Right cardiac atrium (tissue), 5 donors: ENCODE data around the gene EMCN. TPM values are rescaled to one million over a fixed set of nuclear protein-coding genes. Genes with fewer than 3 reads are reported as not detected.

Experiments
- ATAC-seq, 2 donors: fragments of 200-7000 bp; cut with Tn5 transposase; one replicate each; pipeline versions ENCODE4 v1.8.0 to v1.9.1; 2020; ENCODE audit warnings: moderate library complexity in 2 of 2, mild to moderate bottlenecking in 1 of 2
- DNase-seq, 3 donors: peaks; one replicate each; pipeline ENCODE4 v3.0.0-alpha.2; 2020
- H3K27ac ChIP-seq: one replicate; pipeline ENCODE4 v1.5.1; 2013; ENCODE audit warnings: mild to moderate bottlenecking, low read length, control low read depth, moderate library complexity
- H3K27me3 ChIP-seq: one replicate; pipeline ENCODE4 v1.6.1; 2013; ENCODE audit not compliant: control insufficient read depth, insufficient read depth
- H3K4me1 ChIP-seq: one replicate; pipeline ENCODE4 v1.6.1; 2013; ENCODE audit warnings: low read length; ENCODE audit not compliant: control insufficient read depth, insufficient read depth
- H3K4me3 ChIP-seq: one replicate; pipeline ENCODE4 v1.5.1; 2013; ENCODE audit warnings: low read length, control low read depth
- H3K9me3 ChIP-seq: one replicate; pipeline ENCODE4 v1.6.1; 2013; ENCODE audit warnings: low read length; ENCODE audit not compliant: control insufficient read depth
- WGBS: extraction: QIAGEN DNeasy Blood & Tissue Kit; methylation state at CpG from one replicate; pipeline ENCODE4 v1.1.7; 2013; 5-methylcytosine and 5-hydroxymethylcytosine counted together
- intact Hi-C, 4 donors: fragments of 100-400 bp; cut with DNase I; formaldehyde crosslinking; loops; one replicate each; pipeline versions ENCODE4 v1.11.0 to v1.14.0; 2022 to 2023
- polyA plus RNA-seq: library from polyadenylated mRNA; stranded (reverse); fragments of 200-250 nt; gene quantifications from one replicate; pipeline ENCODE4 v1.2.3, GENCODE V29; 2013
- total RNA-seq, 4 donors: library from RNA; stranded (reverse); fragmentation: NEBNext Ultra II Directional; extraction: Animal tissue kit (Norgen Biotek cat#: 25700); gene quantifications; one replicate each; pipeline ENCODE4 v1.2.1, GENCODE V29; 2021
- donor health status: healthy with polysubstance abuse.
- donor health status: DM: no; HTN: yes; CAD: no.
- donor health status: DM: no; HTN: no; CAD: no.
- donor health status: DM: no; HTN: yes; CAD: no; lungs with severe emphysema.
- donor health status: DM: yes; HTN: yes; CAD: no.

EMCN gene
- total and polyA plus RNA-seq, 5 donors: 21.8 to 44.9 (median 41.3) TPM

GRCh38 chr4:100493756-100494155 lies 24.1 kb downstream of the EMCN start:
- Histone ChIP-seq H3K4me1 (no peaks in the 10 kb centered on the region), H3K9me3 (no peaks in the 10 kb centered on the region), H3K27ac (no peak overlapping the region), H3K4me3 (no peak overlapping the region), H3K27me3 (no peaks in the 10 kb centered on the region)
- ATAC-seq (no peak), DNase-seq (no peak)
- intact Hi-C loops: no loop called here

- no peaks in the 10 kb centered on the region for H3K9me3 ChIP-seq
- no peak for DNase-seq
- no peak for ATAC-seq
Measured at GRCh38 chr4:100492129-100492528, 25.7 kb downstream of the EMCN start.

GRCh38 chr4:100489305-100489704 lies 28.5 kb downstream of the EMCN start:
- ATAC-seq (no peak), DNase-seq (no peak)
- H3K4me3 ChIP-seq: no peak overlapping the region
- H3K4me1 ChIP-seq: no peaks in the 10 kb centered on the region
- intact Hi-C loops: no loop called here
- H3K27me3 ChIP-seq: no peaks in the 10 kb centered on the region
- no peaks in the 10 kb centered on the region for H3K9me3 ChIP-seq
- no peak overlapping the region for H3K27ac ChIP-seq

More at GRCh38 chr4:100492129-100492528, 25.7 kb downstream of the EMCN start:
- H3K27me3 ChIP-seq: no peaks in the 10 kb centered on the region
- H3K4me3 ChIP-seq: no peak overlapping the region
- no peaks in the 10 kb centered on the region for H3K4me1 ChIP-seq
- intact Hi-C loops: no loop called here
- H3K27ac ChIP-seq: no peak overlapping the region

- H3K4me1 ChIP-seq: no peaks in the 10 kb centered on the region
- H3K4me3 ChIP-seq: no peak overlapping the region
- no peaks in the 10 kb centered on the region for H3K9me3 ChIP-seq
- ATAC-seq (no peak), DNase-seq (peak in 1 of 3 donors; percentile 12)
- 93% methylated on average over 3 of the region's 3 CpGs for WGBS
- intact Hi-C loops: no loop called here
- H3K27me3 ChIP-seq: no peaks in the 10 kb centered on the region
- no peak overlapping the region for H3K27ac ChIP-seq
Measured at GRCh38 chr4:100486496-100486895, 31.3 kb downstream of the EMCN start.

- Histone ChIP-seq H3K9me3 (no peaks in the 10 kb centered on the region), H3K4me3 (no peak overlapping the region), H3K27ac (no peak overlapping the region), H3K4me1 (no peaks in the 10 kb centered on the region), H3K27me3 (no peaks in the 10 kb centered on the region)
- DNase-seq: no peak
- WGBS: 48% methylated on average over 2 of the region's 2 CpGs
- intact Hi-C loops: no loop called here
- ATAC-seq: no peak
Measured at GRCh38 chr4:100483796-100484195, 34.0 kb downstream of the EMCN start.

- Histone ChIP-seq H3K4me1 (no peaks in the 10 kb centered on the region), H3K27me3 (no peaks in the 10 kb centered on the region), H3K9me3 (no peaks in the 10 kb centered on the region), H3K27ac (no peak overlapping the region), H3K4me3 (no peak overlapping the region)
- intact Hi-C loops: no loop called here
- DNase-seq (no peak), ATAC-seq (no peak)
- WGBS: 52% methylated on average over 1 of the region's 1 CpG
Measured at GRCh38 chr4:100479971-100480370, 37.9 kb downstream of the EMCN start.

- 95% methylated on average over 1 of the region's 1 CpG for WGBS
- H3K4me1 ChIP-seq: no peaks in the 10 kb centered on the region
- H3K4me3 ChIP-seq: no peak overlapping the region
- no peaks in the 10 kb centered on the region for H3K27me3 ChIP-seq
- H3K27ac ChIP-seq: no peak overlapping the region
- ATAC-seq (peak in 1 of 2 donors; percentile 84), DNase-seq (no peak)
- intact Hi-C loops: no loop called here
- no peaks in the 10 kb centered on the region for H3K9me3 ChIP-seq
Measured at GRCh38 chr4:100469555-100469954, 48.3 kb downstream of the EMCN start.

- 43% methylated on average over 1 of the region's 1 CpG for WGBS
- Histone ChIP-seq H3K27ac (no peak overlapping the region), H3K4me1 (no peaks in the 10 kb centered on the region), H3K27me3 (no peaks in the 10 kb centered on the region), H3K4me3 (no peak overlapping the region), H3K9me3 (no peaks in the 10 kb centered on the region)
- no peak for ATAC-seq
- DNase-seq: no peak
- intact Hi-C loops: no loop called here
Measured at GRCh38 chr4:100466501-100466900, 51.3 kb downstream of the EMCN start.

- intact Hi-C loops: no loop called here
- no peak for DNase-seq
- no peaks in the 10 kb centered on the region for H3K27me3 ChIP-seq
Measured at GRCh38 chr4:100461807-100462605, 55.8 kb downstream of the EMCN start.

GRCh38 chr4:100450449-100450848 lies 67.4 kb downstream of the EMCN start:
- 70% methylated on average over 2 of the region's 2 CpGs for WGBS
- Histone ChIP-seq H3K4me3 (no peak overlapping the region), H3K27ac (no peak overlapping the region), H3K27me3 (no peaks in the 10 kb centered on the region), H3K9me3 (no peaks in the 10 kb centered on the region), H3K4me1 (no peaks in the 10 kb centered on the region)
- no peak for ATAC-seq
- DNase-seq: no peak
- intact Hi-C loops: no loop called here

More at GRCh38 chr4:100461807-100462605, 55.8 kb downstream of the EMCN start:
- Histone ChIP-seq H3K4me3 (no peak overlapping the region), H3K4me1 (no peaks in the 10 kb centered on the region), H3K27ac (no peak overlapping the region), H3K9me3 (no peaks in the 10 kb centered on the region)
- WGBS: 84% methylated on average over 5 of the region's 5 CpGs
- ATAC-seq: no peak

- DNase-seq (no peak), ATAC-seq (no peak)
- 76% methylated on average over 1 of the region's 1 CpG for WGBS
- Histone ChIP-seq H3K4me3 (no peak overlapping the region), H3K4me1 (peaks cover 2% of the 10 kb centered on the region), H3K9me3 (no peaks in the 10 kb centered on the region), H3K27ac (no peak overlapping the region), H3K27me3 (no peaks in the 10 kb centered on the region)
- intact Hi-C loops: no loop called here
Measured at GRCh38 chr4:100431416-100431815, 86.4 kb downstream of the EMCN start.

GRCh38 chr4:100430451-100430850 lies 87.4 kb downstream of the EMCN start:
- no peak for ATAC-seq
- no peaks in the 10 kb centered on the region for H3K27me3 ChIP-seq
- no peak overlapping the region for H3K27ac ChIP-seq
- WGBS: 71% methylated on average over 5 of the region's 5 CpGs
- peaks cover 2% of the 10 kb centered on the region for H3K4me1 ChIP-seq
- no peaks in the 10 kb centered on the region for H3K9me3 ChIP-seq
- intact Hi-C loops: no loop called here
- H3K4me3 ChIP-seq: no peak overlapping the region
- DNase-seq: no peak
